Cerebellar cortex (tissue), 1 donor: ENCODE results near the gene PCDH18.
"Not testable (repeated sequence)": the region's sequence is repeated elsewhere in the genome, so short reads cannot be mapped to it uniquely, and the experiment has no call there.

Experiments
- DNase-seq: peaks from one replicate; pipeline ENCODE4 v3.0.0-alpha.2; 2015; ENCODE audit warnings: low spot score

PCDH18 gene

GRCh38 chr4:137531986-137532868, at the start of gene PCDH18:
Gene PCDH18 (minus strand): TSS chr4:137532494. CDS start chr4:137532088, 406 bp downstream.
- DNase-seq, result peak; percentile 43

GRCh38 chr4:137576446-137576845, 44.2 kb upstream of the PCDH18 start:
- DNase-seq, result no peak

- DNase-seq, result no peak
Measured at GRCh38 chr4:137572647-137573046, 40.4 kb upstream of the PCDH18 start.

GRCh38 chr4:137572163-137572562, 39.9 kb upstream of the PCDH18 start:
- no peak for DNase-seq

- no peak for DNase-seq
Measured at GRCh38 chr4:137559801-137560200, 27.5 kb upstream of the PCDH18 start.

GRCh38 chr4:137558951-137559350, 26.7 kb upstream of the PCDH18 start:
- DNase-seq, result no peak

GRCh38 chr4:137545461-137545861, 13.2 kb upstream of the PCDH18 start:
- no peak for DNase-seq

GRCh38 chr4:137543648-137544047, 11.4 kb upstream of the PCDH18 start:
- DNase-seq, result no peak

GRCh38 chr4:137543198-137543597, 10.9 kb upstream of the PCDH18 start:
- no peak for DNase-seq

- no peak for DNase-seq
Measured at GRCh38 chr4:137541876-137542646, 9.8 kb upstream of the PCDH18 start.

- no peak for DNase-seq
Measured at GRCh38 chr4:137541181-137541580, 8.9 kb upstream of the PCDH18 start.

GRCh38 chr4:137540356-137540755, 8.1 kb upstream of the PCDH18 start:
- no peak for DNase-seq

GRCh38 chr4:137538526-137538925, 6.2 kb upstream of the PCDH18 start:
- DNase-seq, result no peak

GRCh38 chr4:137537807-137538206, 5.5 kb upstream of the PCDH18 start:
- DNase-seq, result not testable (repeated sequence)

GRCh38 chr4:137536789-137537561, 4.7 kb upstream of the PCDH18 start:
- DNase-seq, result peak; percentile 33

GRCh38 chr4:137535718-137536117, 3.4 kb upstream of the PCDH18 start:
- no peak for DNase-seq

- DNase-seq, result no peak
Measured at GRCh38 chr4:137534516-137534915, 2.2 kb upstream of the PCDH18 start.

GRCh38 chr4:137533855-137534254, 1.6 kb upstream of the PCDH18 start:
- DNase-seq, result no peak

- DNase-seq, result no peak
Measured at GRCh38 chr4:137532869-137533236, 559 bp upstream of the PCDH18 start.

GRCh38 chr4:137531168-137531985, 917 bp downstream of the PCDH18 start:
- no peak for DNase-seq

GRCh38 chr4:137530176-137530575, 2.1 kb downstream of the PCDH18 start:
- DNase-seq, result no peak
